Smooth muscle cell of the coronary artery (primary cell): Measurements from ENCODE around the gene UPK1B. TPM values are rescaled to one million over a fixed set of nuclear protein-coding genes. Genes with fewer than 3 reads are reported as not detected.

Source experiments
- total RNA-seq: library from RNA; depleted of rRNA; stranded (reverse); fragments of >200 nt; gene quantifications from 2 replicates; pipeline ENCODE4 v1.2.3, GENCODE V29; 2014; ENCODE audit warnings: low replicate concordance

Gene UPK1B
- not detected in 2 replicates for total RNA-seq

DNA sequence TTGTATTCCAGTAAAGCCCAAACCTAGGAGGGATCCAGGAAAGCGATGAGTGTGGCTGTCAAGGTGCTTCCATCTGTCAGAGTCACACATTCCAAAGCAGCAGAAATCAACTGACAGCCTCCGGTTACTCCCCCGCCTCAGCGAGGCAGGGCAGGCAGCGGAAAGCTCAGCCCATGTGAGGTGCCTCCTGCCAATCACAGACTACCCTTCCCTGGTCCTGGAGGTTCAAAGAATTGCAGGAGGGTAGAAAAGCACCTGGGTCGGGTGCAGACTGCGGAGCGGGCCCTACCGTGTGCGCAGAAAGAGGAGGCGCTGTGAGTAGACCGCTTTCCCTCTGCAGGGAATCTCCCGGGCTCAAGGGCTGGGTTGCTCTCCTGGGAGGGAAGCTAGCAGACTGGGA, at the start of gene UPK1B:
Gene UPK1B (plus strand): TSS at position 274 of the 400 bp plus-strand sequence. CDS start 13,144 bp downstream, outside the sequence.

GRCh38 chr3:119145500-119146167, 27.8 kb upstream of the UPK1B start, which contains the start of gene TEX55:
Gene TEX55 (plus strand): TSS chr3:119146165. CDS start chr3:119146190, 25 bp downstream.

DNA sequence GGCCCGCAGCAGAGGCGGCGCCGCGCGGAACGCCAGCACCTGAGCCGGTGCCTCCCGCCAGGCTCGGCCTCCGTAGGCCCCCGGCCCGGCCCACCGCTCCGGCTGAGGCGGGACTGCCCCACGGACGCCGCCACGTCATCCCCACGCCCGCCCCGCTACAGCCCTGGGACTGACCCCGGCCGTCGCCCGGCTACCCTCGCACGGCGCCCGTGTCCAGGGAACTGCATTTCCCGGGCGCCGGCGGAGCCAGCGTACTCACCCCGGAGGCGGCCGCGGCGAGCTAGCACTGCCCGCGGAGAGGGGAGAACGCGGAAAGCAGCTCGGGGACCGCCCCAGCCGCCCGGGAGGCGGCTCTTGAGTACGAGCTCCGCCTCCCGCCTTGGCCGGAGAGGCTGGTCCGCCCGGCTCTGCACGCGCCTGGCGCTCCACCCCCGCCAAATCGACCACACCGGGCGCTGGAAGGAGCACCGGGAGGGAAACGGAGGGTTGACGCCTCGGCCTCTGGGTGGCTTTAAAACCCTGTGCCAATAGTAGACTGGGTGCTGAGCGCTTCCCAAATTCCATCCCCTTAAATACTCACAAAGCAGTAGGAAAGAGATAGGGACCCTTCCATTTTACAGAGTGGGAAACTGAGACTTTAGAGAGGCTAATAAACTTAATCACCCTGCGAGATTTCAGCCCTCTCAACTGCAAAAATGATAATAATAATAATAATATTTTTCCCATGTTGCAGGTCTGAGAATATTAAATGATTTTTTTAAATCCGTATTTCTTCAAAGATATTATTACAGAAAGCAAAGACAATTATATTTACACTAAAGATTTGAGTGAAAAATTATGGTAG, 67.4 kb downstream of the UPK1B start, which contains the start of gene B4GALT4:
Gene B4GALT4 (minus strand): TSS at position 288 of the 844 bp plus-strand sequence. CDS start 10,779 bp downstream, outside the sequence.

Other genes with a start within 250 kb of the UPK1B start
- 0.08 and 0.12 TPM in 2 replicates for gene IGSF11, start 138.8 kb upstream of the UPK1B start, total RNA-seq
- not detected in 2 replicates for gene TEX55, start 27.4 kb upstream of the UPK1B start, total RNA-seq
- gene B4GALT4, start 67.3 kb downstream of the UPK1B start, total RNA-seq, result 28.0 and 55.3 TPM in 2 replicates
- 1.9 and 5.1 TPM in 2 replicates for gene ARHGAP31, start 120.8 kb downstream of the UPK1B start, total RNA-seq